Memory B cell (primary cell): ENCODE results near the gene DBR1.
"Not testable (repeated sequence)": the region's sequence is repeated elsewhere in the genome, so short reads cannot be mapped to it uniquely, and the experiment has no call there.

Experiments
- ATAC-seq: fragments of 150-1000 bp; cut with Tn5 transposase; 2 replicates; pipeline ENCODE4 v1.10.0; 2021; ENCODE audit warnings: low read depth, mild to moderate bottlenecking, moderate library complexity
- DNase-seq, 2 donors: peaks; one replicate each; pipeline ENCODE4 v3.0.0; 2022; ENCODE audit warnings: low spot score in 2 of 2
- H3K27ac Mint-ChIP-seq: one replicate; pipeline ENCODE4 v1.8.0; 2022; ENCODE audit warnings: mild to moderate bottlenecking, moderate library complexity, mixed read lengths
- H3K27me3 Mint-ChIP-seq: one replicate; pipeline ENCODE4 v1.8.0; 2022; ENCODE audit warnings: mixed read lengths
- H3K36me3 Mint-ChIP-seq: one replicate; pipeline ENCODE4 v1.8.0; 2022; ENCODE audit warnings: mild to moderate bottlenecking, mixed read lengths
- H3K4me1 Mint-ChIP-seq: one replicate; pipeline ENCODE4 v1.8.0; 2022; ENCODE audit warnings: mixed read lengths
- H3K4me3 Mint-ChIP-seq: one replicate; pipeline ENCODE4 v1.8.0; 2022; ENCODE audit warnings: mild to moderate bottlenecking, moderate library complexity, mixed read lengths
- H3K9me3 Mint-ChIP-seq: one replicate; pipeline ENCODE4 v1.8.0; 2022; ENCODE audit warnings: mixed read lengths

Gene DBR1

GRCh38 chr3:138157743-138158142, 17.0 kb downstream of the DBR1 start:
- H3K4me1 Mint-ChIP-seq, result no peaks in the 10 kb centered on the region
- DNase-seq, result no peak
- H3K36me3 Mint-ChIP-seq, result peaks cover 16% of the 10 kb centered on the region
- ATAC-seq, result no peak
- H3K27ac Mint-ChIP-seq, result no peak overlapping the region
- no peaks in the 10 kb centered on the region for H3K27me3 Mint-ChIP-seq
- peaks cover 8% of the 10 kb centered on the region for H3K9me3 Mint-ChIP-seq
- no peak overlapping the region for H3K4me3 Mint-ChIP-seq

GRCh38 chr3:138154534-138154933, 20.2 kb downstream of the DBR1 start:
- Mint-ChIP-seq H3K27me3 (no peaks in the 10 kb centered on the region), H3K36me3 (peaks cover 4% of the 10 kb centered on the region), H3K4me3 (no peak overlapping the region), H3K4me1 (no peaks in the 10 kb centered on the region), H3K9me3 (peaks cover 10% of the 10 kb centered on the region), H3K27ac (no peak overlapping the region)
- ATAC-seq, result no peak
- no peak for DNase-seq

- Mint-ChIP-seq H3K9me3 (peaks cover 4% of the 10 kb centered on the region), H3K4me3 (no peak overlapping the region), H3K36me3 (no peaks in the 10 kb centered on the region), H3K27me3 (no peaks in the 10 kb centered on the region), H3K27ac (no peak overlapping the region), H3K4me1 (no peaks in the 10 kb centered on the region)
- no peak for DNase-seq
- no peak for ATAC-seq
Observed at GRCh38 chr3:138148503-138148902, 26.2 kb downstream of the DBR1 start.

- not testable (repeated sequence) for ATAC-seq, H3K9me3 Mint-ChIP-seq, DNase-seq, H3K36me3 Mint-ChIP-seq, H3K27me3 Mint-ChIP-seq, H3K27ac Mint-ChIP-seq, H3K4me3 Mint-ChIP-seq, H3K4me1 Mint-ChIP-seq
Observed at GRCh38 chr3:138142181-138142580, 32.5 kb downstream of the DBR1 start.

GRCh38 chr3:138140940-138141339, 33.8 kb downstream of the DBR1 start:
- DNase-seq (no peak), ATAC-seq (no peak)
- H3K4me1 Mint-ChIP-seq, result peaks cover 5% of the 10 kb centered on the region
- H3K9me3 Mint-ChIP-seq, result no peaks in the 10 kb centered on the region
- H3K36me3 Mint-ChIP-seq, result no peaks in the 10 kb centered on the region
- H3K27me3 Mint-ChIP-seq, result peaks cover 6% of the 10 kb centered on the region
- H3K27ac Mint-ChIP-seq, result no peak overlapping the region
- H3K4me3 Mint-ChIP-seq, result no peak overlapping the region

GRCh38 chr3:138139691-138140090, 35.0 kb downstream of the DBR1 start:
- ATAC-seq (no peak), DNase-seq (no peak)
- no peaks in the 10 kb centered on the region for H3K36me3 Mint-ChIP-seq
- no peak overlapping the region for H3K27ac Mint-ChIP-seq
- no peak overlapping the region for H3K4me3 Mint-ChIP-seq
- no peaks in the 10 kb centered on the region for H3K9me3 Mint-ChIP-seq
- H3K4me1 Mint-ChIP-seq, result peaks cover 11% of the 10 kb centered on the region
- peaks cover 6% of the 10 kb centered on the region for H3K27me3 Mint-ChIP-seq

GRCh38 chr3:138137861-138138260, 36.9 kb downstream of the DBR1 start:
- Mint-ChIP-seq H3K27ac (peak overlapping the region; percentile 21), H3K27me3 (peaks cover 6% of the 10 kb centered on the region), H3K4me1 (peaks cover 15% of the 10 kb centered on the region), H3K9me3 (no peaks in the 10 kb centered on the region), H3K36me3 (no peaks in the 10 kb centered on the region), H3K4me3 (no peak overlapping the region)
- DNase-seq (no peak), ATAC-seq (no peak)

- ATAC-seq (no peak), DNase-seq (no peak)
- no peaks in the 10 kb centered on the region for H3K9me3 Mint-ChIP-seq
Observed at GRCh38 chr3:138136201-138136600, 38.5 kb downstream of the DBR1 start.

GRCh38 chr3:138135833-138136194, 38.9 kb downstream of the DBR1 start:
- H3K36me3 Mint-ChIP-seq, result no peaks in the 10 kb centered on the region
- H3K4me1 Mint-ChIP-seq, result peaks cover 15% of the 10 kb centered on the region
- ATAC-seq, result no peak
- H3K27ac Mint-ChIP-seq, result no peak overlapping the region
- no peaks in the 10 kb centered on the region for H3K9me3 Mint-ChIP-seq
- no peak overlapping the region for H3K4me3 Mint-ChIP-seq
- DNase-seq, result no peak
- H3K27me3 Mint-ChIP-seq, result peaks cover 3% of the 10 kb centered on the region

More at GRCh38 chr3:138136201-138136600, 38.5 kb downstream of the DBR1 start:
- Mint-ChIP-seq H3K27me3 (peaks cover 3% of the 10 kb centered on the region), H3K4me1 (peaks cover 15% of the 10 kb centered on the region), H3K4me3 (no peak overlapping the region), H3K27ac (no peak overlapping the region), H3K36me3 (no peaks in the 10 kb centered on the region)

- Mint-ChIP-seq H3K27me3 (peaks cover 3% of the 10 kb centered on the region), H3K4me1 (peaks cover 15% of the 10 kb centered on the region)
- ATAC-seq, result peak; percentile 72
Observed at GRCh38 chr3:138135146-138135832, 39.4 kb downstream of the DBR1 start.

GRCh38 chr3:138132239-138132638, 42.5 kb downstream of the DBR1 start, which contains the start of gene A4GNT:
A4GNT (minus strand) TSS chr3:138132390; CDS start chr3:138131256, 1,134 bp downstream.
- no peaks in the 10 kb centered on the region for H3K9me3 Mint-ChIP-seq
- ATAC-seq (no peak), DNase-seq (no peak)
- H3K4me3 Mint-ChIP-seq, result no peak within 1 kb of the TSS
- H3K27ac Mint-ChIP-seq, result no peak within 1 kb of the TSS
- H3K36me3 Mint-ChIP-seq, result no peaks in the 10 kb centered on the region
- peaks cover 15% of the 10 kb centered on the region for H3K4me1 Mint-ChIP-seq
- no peaks in the 10 kb centered on the region for H3K27me3 Mint-ChIP-seq

More at GRCh38 chr3:138135146-138135832, 39.4 kb downstream of the DBR1 start:
- DNase-seq, result no peak
- no peak overlapping the region for H3K27ac Mint-ChIP-seq
- H3K36me3 Mint-ChIP-seq, result no peaks in the 10 kb centered on the region
- H3K4me3 Mint-ChIP-seq, result no peak overlapping the region
- no peaks in the 10 kb centered on the region for H3K9me3 Mint-ChIP-seq

- DNase-seq (no peak), ATAC-seq (no peak)
- peaks cover 3% of the 10 kb centered on the region for H3K9me3 Mint-ChIP-seq
- peaks cover 1% of the 10 kb centered on the region for H3K36me3 Mint-ChIP-seq
- no peaks in the 10 kb centered on the region for H3K4me1 Mint-ChIP-seq
- H3K4me3 Mint-ChIP-seq, result no peak overlapping the region
- peaks cover 4% of the 10 kb centered on the region for H3K27me3 Mint-ChIP-seq
- no peak overlapping the region for H3K27ac Mint-ChIP-seq
Observed at GRCh38 chr3:138127636-138128365, 46.9 kb downstream of the DBR1 start.

- Mint-ChIP-seq H3K4me3 (no peak overlapping the region), H3K27ac (no peak overlapping the region), H3K9me3 (peaks cover 3% of the 10 kb centered on the region), H3K36me3 (peaks cover 1% of the 10 kb centered on the region), H3K4me1 (no peaks in the 10 kb centered on the region), H3K27me3 (peaks cover 4% of the 10 kb centered on the region)
- DNase-seq (no peak), ATAC-seq (no peak)
Observed at GRCh38 chr3:138125548-138126221, 49.0 kb downstream of the DBR1 start.

GRCh38 chr3:138124706-138125355, 49.9 kb downstream of the DBR1 start:
- Mint-ChIP-seq H3K9me3 (peaks cover 3% of the 10 kb centered on the region), H3K27ac (no peak overlapping the region), H3K36me3 (peaks cover 1% of the 10 kb centered on the region), H3K4me3 (no peak overlapping the region), H3K4me1 (no peaks in the 10 kb centered on the region), H3K27me3 (peaks cover 5% of the 10 kb centered on the region)
- ATAC-seq (no peak), DNase-seq (no peak)
